ENCODE results near the gene LDLRAD3.

LDLRAD3 gene

GRCh38 chr11:36048496-36049247 lies 104.8 kb downstream of the LDLRAD3 start:
- no peak for DNase-seq (ENCODE audit: low read depth in 2 of 2)

- DNase-seq (ENCODE audit: low read depth in 2 of 2), result no peak
Observed at GRCh38 chr11:36051235-36052144, 107.6 kb downstream of the LDLRAD3 start.

- no peak for DNase-seq (ENCODE audit: low read depth in 2 of 2)
Observed at GRCh38 chr11:36053281-36053680, 109.4 kb downstream of the LDLRAD3 start.

- DNase-seq (ENCODE audit: low read depth in 2 of 2), result no peak
Observed at GRCh38 chr11:36053862-36054261, 110.0 kb downstream of the LDLRAD3 start.

- no peak for DNase-seq (ENCODE audit: low read depth in 2 of 2)
Observed at GRCh38 chr11:36054628-36055027, 110.8 kb downstream of the LDLRAD3 start.

- no peak for DNase-seq (ENCODE audit: low read depth in 2 of 2)
Observed at GRCh38 chr11:36056160-36056751, 112.4 kb downstream of the LDLRAD3 start.

- DNase-seq (ENCODE audit: low read depth in 2 of 2), result no peak
Observed at GRCh38 chr11:36057379-36058042, 113.6 kb downstream of the LDLRAD3 start.

GRCh38 chr11:36059660-36060059 lies 115.8 kb downstream of the LDLRAD3 start:
- no peak for DNase-seq (ENCODE audit: low read depth in 2 of 2)

- DNase-seq (ENCODE audit: low read depth in 2 of 2), result no peak
Observed at GRCh38 chr11:36060926-36061325, 117.1 kb downstream of the LDLRAD3 start.

GRCh38 chr11:36061471-36061870 lies 117.6 kb downstream of the LDLRAD3 start:
- DNase-seq (ENCODE audit: low read depth in 2 of 2), result no peak

GRCh38 chr11:36062796-36063365 lies 119.0 kb downstream of the LDLRAD3 start:
- DNase-seq (ENCODE audit: low read depth in 2 of 2), result no peak

- no peak for DNase-seq (ENCODE audit: low read depth in 2 of 2)
Observed at GRCh38 chr11:36065436-36065835, 121.6 kb downstream of the LDLRAD3 start.

GRCh38 chr11:36066891-36067290 lies 123.0 kb downstream of the LDLRAD3 start:
- DNase-seq (ENCODE audit: low read depth in 2 of 2), result no peak

GRCh38 chr11:36069576-36070212 lies 125.8 kb downstream of the LDLRAD3 start:
- no peak for DNase-seq (ENCODE audit: low read depth in 2 of 2)

- no peak for DNase-seq (ENCODE audit: low read depth in 2 of 2)
Observed at GRCh38 chr11:36070213-36070953, 126.5 kb downstream of the LDLRAD3 start.

- DNase-seq (ENCODE audit: low read depth in 2 of 2), result no peak
Observed at GRCh38 chr11:36070954-36071330, 127.1 kb downstream of the LDLRAD3 start.

- no peak for DNase-seq (ENCODE audit: low read depth in 2 of 2)
Observed at GRCh38 chr11:36071917-36072500, 128.1 kb downstream of the LDLRAD3 start.

GRCh38 chr11:36073411-36074203 lies 129.7 kb downstream of the LDLRAD3 start:
- DNase-seq (ENCODE audit: low read depth in 2 of 2), result no peak

GRCh38 chr11:36074941-36075431 lies 131.1 kb downstream of the LDLRAD3 start:
- DNase-seq (ENCODE audit: low read depth in 2 of 2), result no peak

Data from stimulated activated CD4-positive, alpha-beta T cell treated with anti-CD3 and anti-CD28 coated beads, Interleukin-15, amount 100 ng/mL, for 48 hours (primary cell).